Panc1 (cell line): Measurements from ENCODE around the gene C1QTNF3.

ENCODE experiments used
- SIN3A ChIP-seq: IDR thresholded peaks from 2 replicates; pipeline ENCODE4 v1.6.1; 2012; ENCODE audit warnings: low read depth, mild to moderate bottlenecking, low read length, moderate library complexity, borderline replicate concordance; ENCODE audit not compliant: insufficient read depth
- TF ChIP-seq, protein P1 (sequence below): fragments of 450-650 bp; IDR thresholded peaks from 2 replicates; pipeline ENCODE4 v1.5.1; 2017; ENCODE audit warnings: mild to moderate bottlenecking

DNA sequence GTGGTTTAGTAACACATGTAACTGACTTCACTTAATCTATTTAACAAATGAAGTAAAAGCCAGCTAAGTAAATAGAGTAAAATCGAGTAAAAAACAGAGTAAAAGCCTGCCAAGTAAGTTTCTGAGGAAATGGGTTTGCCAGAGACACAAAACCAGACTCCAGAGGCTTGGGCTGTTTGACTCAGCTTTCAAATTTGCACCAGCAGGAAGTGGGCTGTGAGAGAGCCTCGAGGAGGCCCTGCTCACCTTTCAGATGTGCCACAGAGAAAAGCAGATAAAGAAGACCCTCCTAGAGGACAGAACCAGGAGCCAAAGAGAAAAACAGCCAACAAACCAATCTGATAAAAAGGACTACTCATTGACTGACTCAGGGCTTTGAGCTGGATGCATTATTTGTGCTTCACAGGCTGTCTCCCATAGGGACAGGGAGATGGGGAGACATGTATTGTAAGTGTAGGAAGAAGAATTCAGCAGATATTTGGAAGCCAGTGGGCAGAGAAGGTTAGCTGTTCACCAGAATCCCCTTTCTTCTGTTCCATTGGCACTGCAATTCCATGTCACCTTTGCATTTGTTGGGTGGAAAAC, 20.8 kb downstream of the C1QTNF3 start:
- TF ChIP-seq SIN3A, result no peak
- TF ChIP-seq, protein P1, sequence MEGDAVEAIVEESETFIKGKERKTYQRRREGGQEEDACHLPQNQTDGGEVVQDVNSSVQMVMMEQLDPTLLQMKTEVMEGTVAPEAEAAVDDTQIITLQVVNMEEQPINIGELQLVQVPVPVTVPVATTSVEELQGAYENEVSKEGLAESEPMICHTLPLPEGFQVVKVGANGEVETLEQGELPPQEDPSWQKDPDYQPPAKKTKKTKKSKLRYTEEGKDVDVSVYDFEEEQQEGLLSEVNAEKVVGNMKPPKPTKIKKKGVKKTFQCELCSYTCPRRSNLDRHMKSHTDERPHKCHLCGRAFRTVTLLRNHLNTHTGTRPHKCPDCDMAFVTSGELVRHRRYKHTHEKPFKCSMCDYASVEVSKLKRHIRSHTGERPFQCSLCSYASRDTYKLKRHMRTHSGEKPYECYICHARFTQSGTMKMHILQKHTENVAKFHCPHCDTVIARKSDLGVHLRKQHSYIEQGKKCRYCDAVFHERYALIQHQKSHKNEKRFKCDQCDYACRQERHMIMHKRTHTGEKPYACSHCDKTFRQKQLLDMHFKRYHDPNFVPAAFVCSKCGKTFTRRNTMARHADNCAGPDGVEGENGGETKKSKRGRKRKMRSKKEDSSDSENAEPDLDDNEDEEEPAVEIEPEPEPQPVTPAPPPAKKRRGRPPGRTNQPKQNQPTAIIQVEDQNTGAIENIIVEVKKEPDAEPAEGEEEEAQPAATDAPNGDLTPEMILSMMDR, result no peak
